Esophagus squamous epithelium (tissue), 5 donors: ENCODE data around the gene RAD9A. TPM values are rescaled to one million over a fixed set of nuclear protein-coding genes. Genes with fewer than 3 reads are reported as not detected.
A peak's percentile ranks its signal among the peaks of the same experiment; 100 is the strongest.
"Not testable (repeated sequence)": the region's sequence is repeated elsewhere in the genome, so short reads cannot be mapped to it uniquely, and the experiment has no call there.

ENCODE experiments used
- DNase-seq: peaks from one replicate; lab custom pipeline; 2025; lab: John Stamatoyannopoulos, UW
- H3K27ac ChIP-seq, 4 donors: fragments of 200-600 bp; sonication (generic); one replicate each; pipeline ENCODE4 v1.5.1; 2016 to 2019; ENCODE audit warnings: mild to moderate bottlenecking in 1 of 4
- H3K27me3 ChIP-seq, 4 donors: fragments of 200-600 bp; sonication (generic); 1 replicate in 3 of 4; 2 replicates in 1 of 4; pipeline versions ENCODE4 v1.5.1 to v1.6.0; 2017 to 2021; ENCODE audit warnings: antibody characterized with exemption in 1 of 4
- H3K36me3 ChIP-seq, 3 donors: fragments of 200-600 bp; sonication (generic); one replicate each; pipeline ENCODE4 v1.5.1; 2016 to 2019
- H3K4me1 ChIP-seq, 3 donors: fragments of 200-600 bp; sonication (generic); one replicate each; pipeline ENCODE4 v1.5.1; 2017 to 2019
- H3K4me3 ChIP-seq, 4 donors: fragments of 200-600 bp; sonication (generic); 1 replicate in 3 of 4; 2 replicates in 1 of 4; pipeline ENCODE4 v1.5.1; 2016 to 2019; ENCODE audit warnings: mild to moderate bottlenecking in 2 of 4, moderate library complexity in 1 of 4
- H3K9me3 ChIP-seq, 3 donors: fragments of 200-600 bp; sonication (generic); one replicate each; pipeline ENCODE4 v1.5.1; 2016 to 2019
- POLR2A ChIP-seq, 4 donors: fragments of 450-650 bp; IDR thresholded peaks; one replicate each; pipeline ENCODE4 v1.6.1; 2017; ENCODE audit warnings: antibody characterized with exemption in 4 of 4, mild to moderate bottlenecking in 4 of 4, moderate library complexity in 3 of 4
- WGBS, 2 donors: methylation state at CpG; one replicate each; pipeline ENCODE4 v1.1.5; 2018; 5-methylcytosine and 5-hydroxymethylcytosine counted together
- intact Hi-C: fragments of 100-400 bp; cut with DNase I; formaldehyde crosslinking; loops from one replicate; pipeline ENCODE4 v1.15.0; 2022
- total RNA-seq, 4 donors: library from RNA; depleted of rRNA; stranded (reverse); fragments of >200 nt; gene quantifications; one replicate each; pipeline ENCODE4 v1.1.0, GENCODE V29; 2016
- TF ChIP-seq, protein P1 (sequence below), 6 experiments: fragments of 450-650 bp in 4 of 6; fragments of 200-600 bp in 2 of 6; sonication (generic) in 2 of 6; IDR thresholded peaks; one replicate each; pipeline ENCODE4 v1.5.1; 2016 to 2019; ENCODE audit warnings: antibody characterized with exemption in 6 of 6, mild to moderate bottlenecking in 4 of 6, moderate library complexity in 4 of 6
- donor health status: DM: yes; HTN: yes; CAD: no.

The RAD9A gene
- total RNA-seq, 4 donors from 2014 or later, result 10.6 to 18.3 (median 12.7) TPM

GRCh38 chr11:67400942-67401494 lies 9.2 kb downstream of the RAD9A start:
- intact Hi-C loops, result loop anchor here (5.0 kb wide), 1 partner anchor 101 kb away; no protein-coding TSS in a partner anchor
- H3K4me1 ChIP-seq, result peaks cover 20 to 79% (median 35%) of the 10 kb centered on the region in 3 donors
- peaks cover 0 to 16% (median 0%) of the 10 kb centered on the region in 4 donors for H3K27me3 ChIP-seq
- TF ChIP-seq, protein P1, sequence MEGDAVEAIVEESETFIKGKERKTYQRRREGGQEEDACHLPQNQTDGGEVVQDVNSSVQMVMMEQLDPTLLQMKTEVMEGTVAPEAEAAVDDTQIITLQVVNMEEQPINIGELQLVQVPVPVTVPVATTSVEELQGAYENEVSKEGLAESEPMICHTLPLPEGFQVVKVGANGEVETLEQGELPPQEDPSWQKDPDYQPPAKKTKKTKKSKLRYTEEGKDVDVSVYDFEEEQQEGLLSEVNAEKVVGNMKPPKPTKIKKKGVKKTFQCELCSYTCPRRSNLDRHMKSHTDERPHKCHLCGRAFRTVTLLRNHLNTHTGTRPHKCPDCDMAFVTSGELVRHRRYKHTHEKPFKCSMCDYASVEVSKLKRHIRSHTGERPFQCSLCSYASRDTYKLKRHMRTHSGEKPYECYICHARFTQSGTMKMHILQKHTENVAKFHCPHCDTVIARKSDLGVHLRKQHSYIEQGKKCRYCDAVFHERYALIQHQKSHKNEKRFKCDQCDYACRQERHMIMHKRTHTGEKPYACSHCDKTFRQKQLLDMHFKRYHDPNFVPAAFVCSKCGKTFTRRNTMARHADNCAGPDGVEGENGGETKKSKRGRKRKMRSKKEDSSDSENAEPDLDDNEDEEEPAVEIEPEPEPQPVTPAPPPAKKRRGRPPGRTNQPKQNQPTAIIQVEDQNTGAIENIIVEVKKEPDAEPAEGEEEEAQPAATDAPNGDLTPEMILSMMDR (IDR thresholded peaks at IDR 0.05), result peak in 1 of 6 experiments; percentile 3
- no peak for TF ChIP-seq POLR2A (IDR thresholded peaks at IDR 0.05)
- peaks cover 24 to 47% (median 27%) of the 10 kb centered on the region in 3 donors for H3K36me3 ChIP-seq
- H3K27ac ChIP-seq, result peak overlapping the region; percentile 90 to 98 (median 96)
- 0 to 5% methylated on average over 6 to 8 of the region's 27 CpGs for WGBS, 2 donors
- peak overlapping the region; percentile 67 to 98 (median 84) for H3K4me3 ChIP-seq
- DNase-seq, result no peak
- no peaks in the 10 kb centered on the region for H3K9me3 ChIP-seq

DNA sequence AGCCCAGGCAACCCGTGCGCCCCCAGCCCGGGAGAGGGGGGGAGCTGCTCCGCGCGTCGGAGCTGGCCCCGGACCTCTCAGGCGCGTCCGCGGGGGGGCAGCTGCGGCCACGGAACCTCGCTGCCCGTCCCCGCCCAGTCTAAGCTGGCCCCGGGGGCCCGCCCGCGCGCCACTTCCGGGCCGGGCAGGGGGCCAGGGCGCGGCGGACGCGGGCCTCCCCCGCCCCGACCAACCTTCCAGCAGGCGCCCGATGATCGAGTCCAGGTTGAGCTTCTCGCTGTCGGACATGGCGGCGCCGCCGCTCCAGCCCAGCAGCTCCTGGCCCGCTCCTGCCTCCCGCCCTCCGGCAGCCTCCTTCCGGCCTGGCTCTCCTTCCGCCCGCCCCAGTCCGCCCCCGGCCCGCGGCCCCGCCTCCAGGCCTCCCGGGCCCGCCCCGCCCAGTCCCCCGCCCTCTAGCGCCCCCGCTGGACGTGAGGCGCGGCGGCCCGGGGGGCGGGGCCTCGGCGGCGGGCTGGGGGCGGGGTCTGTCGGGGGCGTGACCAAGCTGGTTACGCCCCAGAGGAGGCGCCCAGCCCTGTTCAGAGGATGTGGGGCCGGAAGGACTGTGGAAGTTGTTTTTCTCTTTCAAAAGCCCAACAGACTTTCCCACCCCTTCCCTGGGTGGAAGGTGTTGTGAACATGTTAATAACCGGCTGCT lies 9.9 kb downstream of the RAD9A start, which contains the start of gene PPP1CA:
PPP1CA (minus strand) TSS at position 364 of the 697 bp plus-strand sequence; CDS start at position 288, 76 bp downstream.
- WGBS, 2 donors, result 0% methylated on average over 1 of the region's 73 CpGs; no CpG with 5 or more reads in 1 of the 2 donors
- Histone ChIP-seq H3K4me1 (peaks cover 20 to 79% (median 35%) of the 10 kb centered on the region in 3 donors), H3K27ac (peak within 1 kb of the TSS; percentile 90 to 98 (median 96)), H3K36me3 (peaks cover 18 to 41% (median 27%) of the 10 kb centered on the region in 3 donors), H3K4me3 (peak within 1 kb of the TSS; percentile 67 to 98 (median 84)), H3K27me3 (peaks cover 0 to 22% (median 0%) of the 10 kb centered on the region in 4 donors), H3K9me3 (no peaks in the 10 kb centered on the region)
- DNase-seq, result peak; percentile 62
- intact Hi-C loops, result loop anchor here (5.0 kb wide), 1 partner anchor 101 kb away; no protein-coding TSS in a partner anchor
- peak in 2 of 4 donors; percentile 48 to 76 for TF ChIP-seq POLR2A (IDR thresholded peaks at IDR 0.05)
- TF ChIP-seq, protein P1 (IDR thresholded peaks at IDR 0.05), result peak in 5 of 6 experiments; percentile 11 to 44 (median 33)

GRCh38 chr11:67402192-67402839 lies 10.5 kb downstream of the RAD9A start:
- H3K27me3 ChIP-seq, result peaks cover 0 to 29% (median 0%) of the 10 kb centered on the region in 4 donors
- H3K9me3 ChIP-seq, DNase-seq: not testable (repeated sequence)
- peaks cover 14 to 34% (median 23%) of the 10 kb centered on the region in 3 donors for H3K36me3 ChIP-seq
- intact Hi-C loops, result loop anchor here (5.0 kb wide), 1 partner anchor 100 kb away; no protein-coding TSS in a partner anchor
- peak overlapping the region in 3 of 4 donors; percentile 67 to 98 (median 78) for H3K4me3 ChIP-seq
- WGBS, 2 donors, result 43 to 58% methylated on average over 15 to 19 of the region's 19 CpGs
- peaks cover 20 to 79% (median 31%) of the 10 kb centered on the region in 3 donors for H3K4me1 ChIP-seq
- H3K27ac ChIP-seq, result peak overlapping the region; percentile 84 to 98 (median 96)

DNA sequence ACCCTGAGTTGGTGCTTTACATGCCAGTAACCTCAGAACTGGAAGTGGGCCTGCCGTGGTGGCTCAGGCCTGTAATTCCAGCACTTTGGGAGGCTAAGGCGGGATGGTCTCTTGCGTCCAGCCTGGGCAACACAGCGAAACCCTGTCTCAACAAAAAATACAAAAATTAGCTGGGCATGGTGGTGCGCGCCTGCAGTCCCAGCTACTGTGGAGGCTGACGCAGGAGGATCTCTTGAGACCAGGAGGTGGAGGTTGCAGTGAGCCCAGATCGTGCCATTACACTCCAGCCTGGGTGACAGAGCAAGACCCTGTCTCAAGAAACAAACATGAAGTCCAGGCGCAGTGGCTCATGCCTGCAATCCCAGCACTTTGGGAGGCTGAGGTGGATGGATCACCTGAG lies 11.3 kb downstream of the RAD9A start:
- Histone ChIP-seq H3K36me3 (peaks cover 7 to 27% (median 18%) of the 10 kb centered on the region in 3 donors), H3K4me1 (peaks cover 20 to 79% (median 30%) of the 10 kb centered on the region in 3 donors), H3K27me3 (peaks cover 0 to 36% (median 0%) of the 10 kb centered on the region in 4 donors), H3K27ac (peak overlapping the region; percentile 23 to 72 (median 40)), H3K4me3 (peak overlapping the region in 2 of 4 donors; percentile 40 to 55)
- WGBS, 2 donors, result 93% methylated on average over 7 to 9 of the region's 9 CpGs
- not testable (repeated sequence) for DNase-seq, H3K9me3 ChIP-seq
- intact Hi-C loops, result loop anchor here (5.0 kb wide), 1 partner anchor 99 kb away; no protein-coding TSS in a partner anchor

- peaks cover 20 to 79% (median 25%) of the 10 kb centered on the region in 3 donors for H3K4me1 ChIP-seq
- intact Hi-C loops, result loop anchor here (5.0 kb wide), 1 partner anchor 98 kb away; no protein-coding TSS in a partner anchor
- peak overlapping the region in 3 of 4 donors; percentile 53 to 72 (median 61) for H3K27ac ChIP-seq
- WGBS, 2 donors, result 42 to 69% methylated on average over 5 to 6 of the region's 13 CpGs
- H3K9me3 ChIP-seq, result no peaks in the 10 kb centered on the region
- H3K36me3 ChIP-seq, result peaks cover 0 to 11% (median 3%) of the 10 kb centered on the region in 3 donors
- no peak for DNase-seq
- TF ChIP-seq, protein P1 (IDR thresholded peaks at IDR 0.05), result no peak
- no peak for TF ChIP-seq POLR2A (IDR thresholded peaks at IDR 0.05)
- peak overlapping the region; percentile 19 to 55 (median 37) for H3K4me3 ChIP-seq
- H3K27me3 ChIP-seq, result peaks cover 0 to 52% (median 0%) of the 10 kb centered on the region in 4 donors
These were observed 12.9 kb downstream of the RAD9A start for GRCh38 chr11:67404515-67405195.
